Activated CD8-positive, alpha-beta memory T cell treated with anti-CD3 and anti-CD28 coated beads, Interleukin-2, amount 50 U/mL, for 48 hours (primary cell): ENCODE data around the gene HBD.
"Not testable (repeated sequence)": the region's sequence is repeated elsewhere in the genome, so short reads cannot be mapped to it uniquely, and the experiment has no call there.

Experiments used
- DNase-seq: peaks from one replicate; pipeline ENCODE4 v3.0.0-alpha.2; 2020

HBD gene

GRCh38 chr11:5252192-5252918, 18.1 kb upstream of the HBD start:
- DNase-seq: no peak

GRCh38 chr11:5251746-5252145, 17.5 kb upstream of the HBD start:
- DNase-seq: no peak

- no peak for DNase-seq
These were observed 16.4 kb upstream of the HBD start for GRCh38 chr11:5250543-5251204.

- not testable (repeated sequence) for DNase-seq
These were observed 15.6 kb upstream of the HBD start, which contains the start of gene HBG1 for GRCh38 chr11:5249807-5250396. Gene HBG1 (minus strand): TSS chr11:5249857. CDS start chr11:5249804, 53 bp downstream.

GRCh38 chr11:5248498-5248897, 14.2 kb upstream of the HBD start:
- not testable (repeated sequence) for DNase-seq

- no peak for DNase-seq
These were observed 13.3 kb upstream of the HBD start for GRCh38 chr11:5247472-5248192.

- no peak for DNase-seq
These were observed 12.6 kb upstream of the HBD start for GRCh38 chr11:5246772-5247471.

GRCh38 chr11:5245155-5245554, 10.9 kb upstream of the HBD start:
- no peak for DNase-seq

GRCh38 chr11:5243816-5244180, 9.5 kb upstream of the HBD start:
- no peak for DNase-seq

- no peak for DNase-seq
These were observed 8.9 kb upstream of the HBD start for GRCh38 chr11:5242933-5243815.

GRCh38 chr11:5242208-5242607, 7.9 kb upstream of the HBD start:
- DNase-seq: no peak

- no peak for DNase-seq
These were observed 7.2 kb upstream of the HBD start for GRCh38 chr11:5241458-5241857.

- no peak for DNase-seq
These were observed 6.2 kb upstream of the HBD start for GRCh38 chr11:5240458-5240857.

- DNase-seq: no peak
These were observed 5.8 kb upstream of the HBD start for GRCh38 chr11:5240056-5240455.

GRCh38 chr11:5239046-5239445, 4.8 kb upstream of the HBD start:
- no peak for DNase-seq

- no peak for DNase-seq
These were observed 4.2 kb upstream of the HBD start for GRCh38 chr11:5238486-5238885.

- no peak for DNase-seq
These were observed 3.1 kb upstream of the HBD start for GRCh38 chr11:5237420-5237819.

- no peak for DNase-seq
These were observed 1.2 kb upstream of the HBD start for GRCh38 chr11:5235364-5236095.

- DNase-seq: no peak
These were observed 976 bp downstream of the HBD start for GRCh38 chr11:5233307-5233706.

GRCh38 chr11:5232821-5233220, 1.5 kb downstream of the HBD start:
- no peak for DNase-seq

GRCh38 chr11:5232176-5232575, 2.1 kb downstream of the HBD start:
- no peak for DNase-seq
